ENCODE data around the gene KRT35.
A peak's percentile ranks its signal among the peaks of the same experiment; 100 is the strongest.

The KRT35 gene

DNA sequence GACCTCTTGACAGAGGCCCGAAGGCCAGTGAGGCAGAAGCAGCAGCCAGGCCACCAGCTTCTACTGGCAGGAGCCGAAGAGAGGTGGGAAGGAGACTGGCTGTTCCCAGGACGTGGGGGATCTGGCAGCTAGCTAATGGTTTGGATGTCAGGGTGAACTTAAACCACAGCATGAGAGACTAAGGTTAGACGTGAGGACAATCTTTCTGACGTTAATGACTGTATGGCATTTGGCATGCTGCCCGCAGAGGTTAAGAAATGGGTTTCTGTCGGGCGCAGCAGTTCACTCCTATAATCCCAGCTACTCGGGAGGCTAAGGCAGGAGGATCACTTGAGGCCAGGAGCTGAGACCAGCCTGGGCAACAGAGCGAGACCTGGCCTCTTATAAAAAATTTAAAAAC, 30.8 kb upstream of the KRT35 start:
- no peak for DNase-seq (ENCODE audit: low read depth)

DNA sequence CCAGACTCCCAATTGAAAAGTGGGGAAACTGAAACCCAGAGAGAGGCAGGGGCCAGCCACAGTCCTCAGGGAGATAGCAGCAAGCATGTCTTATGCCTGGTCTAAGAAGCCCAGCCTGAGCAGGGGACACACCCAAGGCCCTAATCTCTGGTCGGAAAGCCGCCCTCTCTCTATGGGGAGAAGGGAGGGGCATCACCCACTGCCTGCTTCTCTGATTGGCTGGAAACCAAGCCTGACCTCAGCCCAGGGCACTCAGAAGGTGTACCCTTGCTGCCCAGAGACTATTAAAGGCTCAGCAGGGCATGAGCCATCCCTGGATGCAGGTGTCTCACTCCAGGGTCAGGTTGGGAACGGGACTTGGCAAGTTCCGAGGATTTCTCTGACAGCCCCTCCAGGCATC, 30.2 kb upstream of the KRT35 start:
- DNase-seq (ENCODE audit: low read depth) = no peak

DNA sequence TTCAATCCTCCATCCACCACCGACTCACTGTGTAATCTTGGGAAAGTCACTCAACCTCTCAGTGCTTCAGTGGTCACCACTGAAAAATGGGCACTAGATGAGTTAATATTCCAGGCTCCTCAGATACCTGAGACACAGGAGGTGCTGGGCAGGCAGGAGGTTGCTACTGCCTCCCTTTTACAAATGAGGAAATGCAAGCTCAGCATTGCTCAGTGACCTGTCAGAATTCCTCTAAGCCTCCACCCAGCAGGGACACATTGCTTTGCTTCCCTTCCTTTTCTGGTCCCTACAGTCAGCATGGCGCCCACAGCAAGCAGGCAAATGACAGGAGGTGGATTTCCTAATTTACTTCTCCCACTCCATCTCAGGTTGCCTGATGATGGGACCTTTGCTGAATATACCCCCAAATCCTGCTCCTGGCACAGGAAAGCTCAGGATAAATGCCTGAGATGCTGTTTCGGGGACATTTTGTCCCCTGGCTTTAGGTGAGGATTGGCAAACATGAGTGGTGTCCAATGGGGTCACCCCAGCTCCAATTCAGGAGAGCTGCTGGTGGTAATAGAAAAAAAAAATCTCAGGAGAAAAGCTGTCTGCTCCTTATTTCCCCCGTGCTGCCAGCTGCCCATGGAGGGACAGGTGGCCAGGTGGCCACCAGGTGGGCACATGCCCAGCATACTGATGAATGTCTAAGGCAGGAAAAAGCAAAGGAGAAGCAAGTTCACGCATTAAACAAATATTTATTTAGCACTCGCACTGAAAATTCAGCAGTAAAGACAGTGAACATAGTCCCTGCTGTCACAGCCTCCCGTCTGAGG, 29.5 kb upstream of the KRT35 start:
- no peak for DNase-seq (ENCODE audit: low read depth)

DNA sequence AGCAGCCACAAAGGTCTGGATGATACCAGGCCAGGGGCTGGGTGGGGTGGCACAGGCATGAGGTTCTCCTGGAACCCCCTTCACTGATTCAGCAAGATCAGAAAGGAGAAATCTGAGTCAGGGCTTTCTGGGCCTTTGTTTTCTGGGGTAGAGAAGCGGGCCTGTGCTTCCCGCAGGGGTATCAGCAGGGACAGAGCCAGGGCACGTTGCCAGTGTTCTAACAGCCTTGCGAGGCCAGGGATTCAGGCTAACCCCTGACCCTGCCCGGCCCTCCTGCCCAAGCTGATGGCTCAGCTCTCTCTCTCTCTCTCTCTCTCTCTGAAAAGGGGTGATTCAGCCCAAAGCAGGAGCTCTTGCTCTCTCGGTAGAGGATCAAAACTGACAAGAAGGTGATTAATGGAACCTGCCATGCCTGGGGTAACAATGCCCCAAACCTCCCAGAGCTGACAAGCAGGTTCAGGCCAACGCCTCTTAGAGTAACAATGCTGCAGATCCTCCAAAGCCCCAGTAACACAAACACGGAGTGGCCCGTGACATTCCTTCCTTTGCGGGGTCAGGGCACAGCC, 26.4 kb upstream of the KRT35 start:
- DNase-seq (ENCODE audit: low read depth) = no peak

DNA sequence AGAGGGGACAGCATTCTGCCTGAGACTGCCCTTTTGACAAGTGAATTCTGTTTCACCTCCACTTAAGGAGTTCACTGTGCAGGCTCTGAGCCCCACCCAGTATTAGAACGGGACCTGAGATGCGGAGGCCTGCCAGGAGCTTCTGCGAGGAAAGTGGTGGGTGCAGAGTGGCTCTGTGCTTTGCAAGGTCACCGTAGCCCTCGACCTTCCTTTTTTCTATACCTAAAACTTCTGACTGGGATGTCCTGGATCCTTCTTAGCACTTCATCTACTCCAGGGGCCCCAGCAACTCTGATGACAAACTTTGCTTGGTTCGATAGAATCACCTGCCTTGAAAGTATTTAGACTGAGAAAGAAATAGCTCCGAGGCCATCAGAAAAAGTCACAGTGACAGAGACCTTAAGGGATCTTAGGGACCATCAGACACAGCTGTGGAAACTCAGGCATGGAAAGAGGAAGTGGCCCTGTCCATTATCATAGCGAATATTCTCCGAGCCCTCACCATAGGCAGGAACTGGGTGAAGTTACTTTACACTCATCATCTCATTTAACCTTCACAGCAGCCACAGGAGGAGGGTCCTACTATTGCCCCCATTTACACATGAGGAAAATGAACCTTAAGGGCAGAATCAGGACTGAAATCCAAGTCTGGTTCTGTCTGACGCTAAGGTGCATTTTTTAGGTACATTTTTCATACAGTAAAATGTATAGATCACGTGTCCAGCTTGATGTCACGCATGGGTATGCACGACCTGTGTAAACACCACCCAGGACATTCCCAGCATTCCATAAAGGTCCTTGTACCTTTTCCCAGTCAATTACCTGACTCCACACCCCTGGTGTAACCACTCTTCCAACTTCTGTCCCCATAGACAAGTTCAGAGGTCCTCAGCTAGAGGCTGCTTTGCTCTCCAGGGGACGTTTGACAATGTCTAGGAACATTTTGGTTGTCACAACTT, 25.1 kb upstream of the KRT35 start:
- DNase-seq (ENCODE audit: low read depth) = no peak

DNA sequence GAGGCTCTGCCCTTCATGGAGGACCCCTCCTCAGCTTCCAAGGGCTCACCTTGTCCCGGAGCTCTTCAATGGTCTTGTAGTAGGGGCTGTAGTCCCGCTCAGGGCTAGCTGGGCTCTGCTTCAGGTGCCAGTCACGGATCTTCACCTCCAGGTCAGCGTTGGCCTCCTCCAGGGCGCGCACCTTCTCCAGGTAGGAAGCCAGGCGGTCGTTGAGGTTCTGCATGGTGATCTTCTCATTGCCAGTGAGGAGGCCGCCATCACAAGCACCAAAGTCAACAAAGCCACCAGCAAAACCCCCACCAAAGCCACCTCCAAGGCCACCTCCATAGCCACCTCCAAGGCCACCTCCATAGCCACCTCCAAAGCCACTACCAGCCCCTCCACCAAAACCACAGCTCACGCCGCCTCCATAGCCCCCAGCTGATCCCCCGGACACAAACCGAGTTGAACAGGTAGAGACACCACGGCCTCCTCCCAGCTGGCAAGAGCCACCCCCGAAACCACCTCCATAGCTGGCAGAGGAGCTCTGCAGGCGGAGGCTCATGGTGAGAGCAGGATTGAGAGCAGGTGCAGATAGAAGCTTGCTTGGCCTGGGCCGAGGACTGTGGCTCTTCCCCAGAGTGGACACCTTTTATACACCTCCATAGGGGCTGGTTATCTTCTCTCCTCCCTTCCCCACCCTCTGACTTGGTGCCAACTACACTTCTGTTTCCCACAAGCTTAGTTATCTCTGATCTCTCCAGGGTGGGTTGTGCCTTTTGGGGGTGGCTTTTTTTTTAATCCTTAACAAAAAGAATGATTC, 24.3 kb upstream of the KRT35 start, which contains the start of gene KRT13:
KRT13 (minus strand) TSS at position 606 of the 802 bp plus-strand sequence; CDS start at position 544, 62 bp downstream.
- DNase-seq (ENCODE audit: low read depth) = no peak

DNA sequence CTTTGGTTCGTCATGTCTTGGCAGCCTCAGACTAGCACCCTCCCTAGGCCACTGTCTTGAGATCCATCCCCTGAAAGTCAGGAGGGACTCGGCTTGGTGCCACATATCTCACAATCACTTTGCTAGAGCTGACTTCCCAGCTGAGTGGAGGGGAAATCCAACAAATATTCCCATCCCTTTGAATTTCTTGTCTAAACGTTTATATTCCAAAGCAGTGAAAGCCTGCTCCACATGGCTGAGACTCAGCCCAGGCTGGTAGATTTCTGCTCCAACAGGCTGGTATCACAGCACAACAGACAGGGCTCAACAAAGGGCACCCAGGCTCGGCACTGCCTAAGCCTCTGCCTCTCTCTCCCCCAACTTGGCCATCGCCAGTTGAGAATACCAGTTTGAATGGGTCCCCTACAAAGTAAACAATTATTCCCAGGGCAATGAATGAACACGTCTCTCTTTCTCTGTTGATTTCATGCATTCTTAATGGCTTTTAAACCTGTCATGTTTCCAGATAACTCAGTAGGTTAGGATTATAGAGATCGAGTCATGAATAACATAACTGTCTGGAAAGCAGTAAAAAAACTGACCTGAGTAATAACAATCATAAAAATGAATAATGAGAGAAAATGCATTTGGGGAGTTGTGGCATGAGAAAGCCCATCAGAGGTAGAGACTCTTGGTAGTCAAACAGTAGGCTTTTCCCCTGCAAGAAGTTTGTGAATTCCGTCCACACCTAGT, 23.5 kb upstream of the KRT35 start:
- DNase-seq (ENCODE audit: low read depth) = no peak

DNA sequence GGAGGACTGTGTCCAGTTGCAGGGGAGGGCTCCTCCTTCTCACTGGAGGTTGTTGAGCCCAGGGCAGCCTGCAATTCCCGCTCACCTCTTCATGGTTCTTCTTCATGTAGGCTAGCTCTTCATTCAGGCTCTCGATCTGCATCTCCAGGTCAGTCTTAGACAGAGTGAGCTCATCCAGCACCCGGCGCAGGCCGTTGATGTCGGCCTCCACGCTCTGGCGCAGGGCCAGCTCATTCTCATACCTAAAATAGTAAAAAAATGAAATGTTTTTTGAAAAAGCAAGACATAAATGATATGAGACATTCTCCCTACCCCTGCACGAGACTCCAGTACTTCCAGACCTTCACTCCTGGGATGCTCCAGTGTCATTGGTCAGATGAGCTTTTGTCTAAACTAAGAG, 22.3 kb upstream of the KRT35 start:
- DNase-seq (ENCODE audit: low read depth) = no peak

DNA sequence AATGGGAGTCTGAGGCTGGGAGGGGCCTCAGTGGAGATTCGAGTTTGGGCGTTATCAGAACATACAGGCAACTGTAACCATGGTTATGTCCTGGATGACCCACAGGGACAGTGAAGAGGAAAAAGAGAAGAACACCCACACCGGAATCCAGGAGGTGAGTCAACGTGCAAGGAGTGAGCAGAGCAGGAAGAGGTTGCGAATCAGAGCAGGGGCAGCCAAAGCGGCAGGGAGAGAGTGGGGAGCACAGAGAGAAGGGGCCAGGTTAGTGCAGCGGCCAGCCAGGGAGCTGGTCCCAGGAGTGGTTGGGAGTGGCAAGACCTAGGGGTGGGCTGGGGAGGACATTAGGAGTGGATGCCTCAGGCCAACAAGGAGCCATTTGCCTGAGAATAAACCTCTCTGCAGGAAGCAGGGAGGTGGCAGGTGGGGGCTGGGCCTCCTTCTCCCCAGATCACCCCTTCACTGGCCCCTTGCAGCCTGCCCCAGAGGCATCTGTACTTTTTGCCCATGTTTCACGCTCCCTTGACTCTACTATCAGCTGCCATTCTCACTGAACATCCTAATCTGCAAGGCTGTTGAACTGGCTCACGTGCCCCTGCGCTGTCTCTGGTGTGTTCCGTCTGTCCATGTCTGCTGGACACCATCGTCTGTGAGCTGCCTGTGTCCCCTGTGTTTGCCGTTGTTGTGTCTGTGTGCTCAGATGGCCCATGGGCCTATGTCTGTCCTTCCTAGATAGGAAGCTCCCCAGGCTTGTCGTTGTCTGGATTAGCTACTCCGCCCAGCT, 19.4 kb upstream of the KRT35 start:
- no peak for DNase-seq (ENCODE audit: low read depth)

DNA sequence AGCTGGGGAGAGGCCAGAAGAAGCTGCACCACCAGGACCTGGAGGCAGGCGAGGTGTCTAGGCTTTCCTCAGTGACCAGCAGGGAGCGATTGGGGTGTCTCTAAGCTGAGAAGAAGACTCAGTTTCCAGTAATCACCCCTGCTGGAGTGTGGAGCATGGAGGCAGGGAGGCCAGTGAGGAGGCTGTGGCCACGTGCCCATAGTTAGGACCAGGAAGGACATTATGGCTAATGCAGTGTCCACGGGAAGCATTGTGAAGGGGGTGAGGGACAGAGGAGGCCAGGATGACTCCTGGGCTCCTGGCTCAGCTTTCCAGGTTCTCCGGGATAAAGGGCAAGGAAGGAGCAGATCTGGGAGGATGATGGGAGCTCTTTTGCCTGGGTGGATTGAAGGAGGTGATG, 18.8 kb upstream of the KRT35 start:
- DNase-seq (ENCODE audit: low read depth) = no peak

DNA sequence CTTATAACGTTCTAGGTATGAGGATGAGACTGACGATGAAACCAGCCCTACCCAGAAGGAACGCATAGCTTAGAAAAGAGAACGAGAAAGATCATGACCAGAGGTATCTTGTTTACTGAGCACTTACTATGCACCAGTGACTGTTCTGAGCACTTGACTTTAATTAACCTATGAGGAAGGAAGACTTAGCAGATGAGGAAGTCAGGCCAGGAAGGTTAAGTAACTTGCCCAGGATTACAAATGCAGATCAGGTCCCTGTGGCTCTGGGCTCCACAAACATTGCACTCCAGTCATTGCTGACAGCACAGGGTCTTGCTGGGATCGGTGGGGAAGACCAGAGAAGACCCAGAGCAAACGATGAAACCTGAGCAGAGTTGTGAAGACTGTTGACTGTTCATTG, 17.3 kb upstream of the KRT35 start:
- no peak for DNase-seq (ENCODE audit: low read depth)

DNA sequence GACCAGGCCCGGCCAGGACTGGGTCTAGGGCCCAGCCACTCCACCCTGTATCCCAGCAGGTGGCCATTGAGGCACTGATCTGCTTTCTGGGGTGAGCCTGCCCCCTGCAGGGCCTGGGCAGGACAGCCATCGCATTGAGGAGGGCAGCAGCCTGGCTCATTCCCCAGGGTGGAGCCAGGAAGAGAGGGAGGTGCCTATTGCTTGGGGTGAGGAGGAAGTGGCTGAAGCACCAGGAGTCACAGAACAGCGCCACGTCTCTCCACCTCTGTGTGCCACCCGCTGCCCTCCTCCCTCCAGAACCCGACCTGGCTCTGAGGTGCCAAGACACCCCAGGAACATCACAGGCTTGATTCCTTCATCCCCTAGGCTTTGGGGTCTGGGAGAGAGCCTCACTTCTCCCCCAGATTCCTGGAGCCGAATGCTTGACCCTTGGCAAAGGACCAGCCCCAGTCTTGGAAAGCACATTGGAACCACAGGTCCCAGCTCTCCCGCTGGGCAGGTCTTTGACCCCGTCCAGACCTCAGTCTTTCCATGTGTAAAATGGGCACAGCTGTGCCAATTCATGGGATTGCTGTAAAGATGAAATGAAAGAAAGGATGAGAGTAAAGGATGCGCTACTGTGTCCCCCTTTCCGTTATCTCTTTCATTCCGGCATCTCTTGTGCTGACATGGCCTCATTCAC, 16.0 kb upstream of the KRT35 start:
- DNase-seq (ENCODE audit: low read depth) = peak; percentile 21

DNA sequence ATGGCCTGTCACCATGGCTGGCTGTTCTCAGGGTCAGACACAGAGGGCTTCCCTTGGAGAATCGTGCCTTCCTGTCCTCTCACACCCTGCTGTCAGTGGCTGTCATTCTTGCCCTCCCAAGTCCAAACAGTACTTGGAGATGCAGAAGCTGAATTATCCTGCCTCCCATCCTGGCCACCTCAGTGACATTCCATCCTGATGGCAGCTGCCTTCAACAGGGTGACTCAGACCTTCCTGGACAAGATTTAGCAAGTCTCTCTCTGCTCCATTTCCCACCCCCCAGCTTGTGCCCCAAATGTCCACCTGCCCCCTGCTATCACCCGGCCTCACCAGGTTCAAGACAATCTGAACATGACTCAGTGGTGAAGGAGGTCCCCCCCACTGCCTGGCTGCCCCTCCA, 13.6 kb upstream of the KRT35 start:
- DNase-seq (ENCODE audit: low read depth) = no peak

DNA sequence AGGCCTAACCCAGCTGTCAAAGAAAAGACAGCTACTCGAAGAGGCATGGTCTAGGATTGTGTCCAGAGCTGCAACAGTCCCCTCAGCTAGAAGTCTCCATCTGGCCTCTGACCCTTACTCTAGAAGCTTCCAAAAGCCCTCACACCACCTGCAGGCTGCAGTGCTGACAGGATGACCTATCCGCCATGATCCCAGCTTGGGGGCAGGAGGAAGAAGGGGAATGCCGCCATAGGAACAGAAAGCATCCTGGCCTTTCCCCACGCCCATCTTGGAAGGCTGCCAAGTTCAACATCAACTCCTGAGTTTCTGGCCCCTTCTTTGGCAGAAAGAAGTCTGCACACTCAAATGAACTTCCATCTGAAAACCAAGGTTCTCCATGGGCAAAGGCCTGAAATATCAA, 11.8 kb upstream of the KRT35 start:
- no peak for DNase-seq (ENCODE audit: low read depth)

DNA sequence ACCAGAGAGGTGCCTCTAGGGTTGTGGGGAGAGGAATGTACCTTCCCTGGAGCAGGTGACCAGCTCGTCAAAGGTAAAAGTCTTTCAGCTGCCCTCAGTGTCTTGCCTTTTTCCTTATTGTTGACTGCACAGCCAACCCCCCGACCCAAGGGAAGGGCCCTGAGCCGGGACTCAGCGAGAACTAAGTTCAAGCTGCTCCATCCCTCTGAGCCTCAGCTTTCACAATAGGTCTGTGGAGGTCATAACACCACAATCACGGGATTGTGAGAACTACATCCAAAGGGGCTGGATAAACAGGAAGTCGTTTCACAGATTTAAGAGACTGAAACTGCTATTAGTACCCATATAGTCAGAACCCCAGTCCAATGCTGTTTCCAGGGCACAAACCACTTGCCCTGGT, 11.4 kb upstream of the KRT35 start:
- no peak for DNase-seq (ENCODE audit: low read depth)

DNA sequence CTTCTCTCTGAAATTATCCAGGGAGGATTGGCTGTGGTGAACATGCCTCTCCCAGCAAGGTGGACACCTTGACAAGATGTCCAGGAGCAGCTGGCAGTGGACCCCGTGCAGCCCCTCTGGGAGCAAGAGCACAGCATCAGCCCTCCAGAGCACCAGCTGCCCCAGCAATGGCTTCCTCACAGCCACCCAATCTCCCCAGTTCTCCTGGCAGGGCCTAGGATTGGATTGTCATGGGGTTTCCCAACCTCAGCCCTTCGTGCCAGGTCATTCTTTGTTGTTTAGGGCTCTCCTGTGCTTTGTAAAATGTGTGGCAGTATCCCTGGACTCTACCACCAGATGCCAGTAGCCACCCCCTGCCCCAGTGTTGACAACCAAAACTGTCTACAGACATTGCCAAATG, 10.5 kb upstream of the KRT35 start:
- DNase-seq (ENCODE audit: low read depth) = no peak

DNA sequence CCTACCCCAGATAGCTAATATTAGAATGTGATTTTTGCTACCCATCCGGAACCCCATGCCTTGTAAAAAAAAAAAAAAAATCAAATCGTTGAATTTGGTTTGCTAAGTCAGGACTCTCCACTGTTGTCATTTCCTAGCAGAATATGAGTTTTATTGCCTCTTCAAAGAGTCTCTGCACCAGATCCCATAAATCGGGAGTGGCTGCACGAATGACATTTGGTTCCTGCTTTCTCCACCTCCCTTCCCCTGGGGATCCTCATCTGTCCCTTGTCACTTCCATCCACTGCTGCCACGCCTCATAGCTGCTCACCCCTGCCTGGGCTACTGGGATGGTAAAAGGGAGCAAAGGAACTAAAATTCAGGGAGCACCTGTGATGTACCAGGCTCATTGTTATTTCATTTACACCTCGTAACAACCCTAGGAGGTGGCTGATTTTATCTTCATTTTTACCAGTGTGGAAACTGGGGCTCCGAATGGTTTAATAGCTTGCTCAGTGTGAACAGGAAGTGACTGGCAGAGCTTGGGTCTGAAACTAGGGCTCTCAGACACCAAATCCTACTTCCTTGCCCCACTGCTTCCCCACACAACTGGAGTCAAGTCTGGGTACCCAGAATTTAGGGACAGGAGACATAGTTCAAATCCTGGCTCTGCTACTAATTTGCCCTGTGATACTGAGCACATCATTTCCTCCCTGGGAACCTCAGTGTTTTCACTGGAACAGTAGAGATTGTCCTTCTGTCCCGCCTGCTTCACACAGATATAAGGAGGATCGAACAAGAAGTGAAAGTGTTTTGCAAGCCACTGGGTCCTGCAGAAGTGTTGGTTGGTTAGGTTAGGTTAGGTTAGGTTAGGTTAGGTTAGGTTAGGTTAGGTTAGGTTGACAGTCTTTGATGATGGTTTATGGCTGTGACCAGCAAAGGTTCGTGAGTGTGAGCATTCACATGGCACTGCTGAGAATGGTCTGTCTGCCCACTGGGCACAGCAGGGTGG, 9.3 kb upstream of the KRT35 start:
- DNase-seq (ENCODE audit: low read depth) = no peak

DNA sequence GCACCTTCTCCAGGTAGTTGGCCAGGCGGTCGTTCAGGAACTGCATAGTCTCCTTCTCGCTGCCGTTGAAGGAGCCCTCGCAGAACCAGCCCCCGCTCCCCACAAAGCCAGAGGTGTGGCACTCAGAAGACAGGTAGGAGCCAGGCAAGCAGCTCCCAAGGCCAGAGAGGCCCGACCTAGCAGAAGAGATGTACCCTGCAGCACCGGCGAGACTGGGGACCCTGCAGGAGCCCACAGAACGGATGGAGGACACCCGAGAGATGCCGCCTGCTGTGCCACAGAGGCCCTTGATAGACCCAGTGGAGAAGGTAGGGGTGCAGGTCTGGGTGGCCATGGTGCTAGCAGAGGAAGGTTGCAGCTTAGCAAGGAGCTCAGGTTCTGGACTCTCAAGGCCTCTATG, 8.6 kb upstream of the KRT35 start, which contains the start of gene KRT36:
KRT36 (minus strand) TSS at position 380 of the 400 bp plus-strand sequence; CDS start at position 334, 46 bp downstream.
- DNase-seq (ENCODE audit: low read depth) = no peak

All from activated T-cell treated with anti-CD3 and anti-CD28 coated beads for 1 hour (primary cell).